ENCODE data around the gene CD82.

The CD82 gene

GRCh38 chr11:44575962-44576361 is 10.5 kb downstream of the CD82 start:
- DNase-seq (ENCODE audit: low read depth in 3 of 3), result no peak

GRCh38 chr11:44576656-44577055 is 11.2 kb downstream of the CD82 start:
- no peak for DNase-seq (ENCODE audit: low read depth in 3 of 3)

- DNase-seq (ENCODE audit: low read depth in 3 of 3), result no peak
Observed at GRCh38 chr11:44577231-44577830, 11.9 kb downstream of the CD82 start.

DNA sequence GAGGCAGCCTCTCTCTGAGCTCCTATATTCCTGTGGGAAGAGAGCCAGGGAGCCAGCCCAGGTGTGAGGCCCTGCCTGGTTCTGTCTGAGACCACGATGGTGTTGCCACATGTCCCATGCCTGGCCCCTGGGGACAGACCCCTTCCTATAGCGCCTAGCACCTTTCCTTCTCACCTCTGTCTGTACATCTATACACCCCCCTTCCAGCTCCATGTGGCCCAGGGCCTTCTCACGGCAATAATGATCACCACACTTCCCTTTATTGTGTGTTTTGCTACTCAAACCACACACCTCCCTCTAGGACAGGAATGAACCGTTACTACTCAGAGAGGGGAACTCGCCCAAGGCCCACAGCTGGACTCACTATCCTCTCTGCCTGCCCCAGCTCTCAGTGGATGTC is 12.8 kb downstream of the CD82 start:
- no peak for DNase-seq (ENCODE audit: low read depth in 3 of 3)

GRCh38 chr11:44579302-44579761 is 13.9 kb downstream of the CD82 start:
- no peak for DNase-seq (ENCODE audit: low read depth in 3 of 3)

DNA sequence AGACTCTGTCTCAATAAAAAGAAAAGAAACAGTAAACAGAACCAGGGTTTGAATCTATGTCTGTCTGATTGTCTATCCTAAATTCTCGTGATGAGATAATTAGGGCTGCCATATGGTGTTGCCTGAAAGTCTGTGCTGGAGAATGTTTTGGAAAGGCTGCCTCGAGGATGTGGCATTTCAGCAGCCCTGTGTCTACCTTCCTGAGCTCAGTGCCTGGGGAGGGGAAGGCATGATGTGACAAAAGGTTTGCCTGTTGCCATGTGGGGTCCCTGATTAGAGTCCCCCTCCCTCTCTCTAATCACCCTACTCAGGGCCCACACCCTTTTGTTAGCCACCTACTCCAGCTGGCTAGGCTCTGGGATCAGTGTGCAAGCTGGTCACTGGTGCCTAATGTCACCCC is 15.2 kb downstream of the CD82 start:
- no peak for DNase-seq (ENCODE audit: low read depth in 3 of 3)

DNA sequence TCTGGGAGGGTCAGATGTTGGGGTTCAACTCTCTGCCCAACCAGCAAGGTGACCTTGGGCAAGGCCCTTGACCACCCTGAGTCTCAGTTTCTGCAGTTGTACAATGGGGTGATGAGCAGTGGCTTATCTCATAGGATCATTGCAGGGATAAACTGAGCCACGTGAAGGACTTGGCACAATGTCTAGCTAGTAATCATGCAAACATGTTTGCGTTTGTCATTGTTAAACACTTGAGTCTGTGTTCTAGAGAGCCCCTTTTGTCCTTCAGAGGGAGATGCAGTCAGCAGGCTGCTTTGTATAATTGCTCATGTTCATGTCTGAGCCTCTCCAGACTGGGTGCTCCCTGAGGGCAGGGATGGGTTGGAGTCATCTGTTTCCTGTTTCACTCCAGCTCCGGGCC is 15.8 kb downstream of the CD82 start:
- no peak for DNase-seq (ENCODE audit: low read depth in 3 of 3)

DNA sequence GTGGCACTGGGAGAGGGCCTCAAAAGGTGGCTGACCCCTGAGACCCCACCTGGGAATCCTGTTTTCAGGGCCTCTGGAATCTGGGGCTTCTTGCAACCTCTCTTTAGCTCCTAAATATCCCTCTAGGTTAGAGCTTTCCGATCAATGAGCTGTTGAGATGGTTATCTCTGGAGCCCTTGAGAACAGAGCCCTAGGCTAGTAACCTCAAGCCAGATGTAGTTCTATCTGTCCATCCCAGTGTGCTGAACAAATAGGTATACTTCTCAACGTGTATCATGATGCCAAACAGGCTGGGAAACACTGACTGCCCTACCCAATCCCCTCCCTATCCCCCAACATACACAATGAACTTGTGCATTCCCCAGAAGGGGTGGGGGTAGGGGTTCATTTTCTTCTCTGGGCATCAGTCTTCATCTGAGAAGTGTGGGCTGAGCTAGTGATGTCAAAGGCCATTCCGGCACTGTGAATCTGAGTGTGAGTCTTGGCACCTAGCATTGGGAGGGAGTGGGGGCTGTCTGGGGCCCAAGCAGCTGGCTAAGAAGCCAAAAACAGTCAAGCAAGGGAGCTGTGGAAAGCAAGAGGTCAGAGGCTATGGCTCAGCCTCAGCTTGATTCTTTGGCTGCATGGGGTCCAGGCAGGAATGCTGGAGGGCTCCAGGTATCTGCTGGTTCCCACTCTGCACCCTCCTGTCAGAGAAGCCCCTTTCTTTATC is 17.3 kb downstream of the CD82 start:
- DNase-seq (ENCODE audit: low read depth in 3 of 3), result no peak

DNA sequence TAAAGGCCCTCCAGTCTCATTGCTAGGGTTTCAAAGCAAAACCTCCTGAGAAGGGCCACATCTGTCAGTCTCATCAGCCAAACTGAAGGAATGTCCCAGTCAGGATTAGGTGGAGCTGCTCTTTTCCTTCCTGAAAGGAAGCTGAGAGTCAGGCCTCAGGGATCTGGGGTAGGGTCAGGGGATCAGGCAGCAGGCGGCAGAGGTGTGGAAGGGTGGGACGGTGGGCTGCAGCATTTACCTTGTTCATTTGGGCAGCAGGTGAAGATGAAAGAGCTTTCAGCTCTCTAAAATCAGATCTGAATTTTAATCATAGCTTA is 17.8 kb downstream of the CD82 start:
- DNase-seq (ENCODE audit: low read depth in 3 of 3), result no peak

DNA sequence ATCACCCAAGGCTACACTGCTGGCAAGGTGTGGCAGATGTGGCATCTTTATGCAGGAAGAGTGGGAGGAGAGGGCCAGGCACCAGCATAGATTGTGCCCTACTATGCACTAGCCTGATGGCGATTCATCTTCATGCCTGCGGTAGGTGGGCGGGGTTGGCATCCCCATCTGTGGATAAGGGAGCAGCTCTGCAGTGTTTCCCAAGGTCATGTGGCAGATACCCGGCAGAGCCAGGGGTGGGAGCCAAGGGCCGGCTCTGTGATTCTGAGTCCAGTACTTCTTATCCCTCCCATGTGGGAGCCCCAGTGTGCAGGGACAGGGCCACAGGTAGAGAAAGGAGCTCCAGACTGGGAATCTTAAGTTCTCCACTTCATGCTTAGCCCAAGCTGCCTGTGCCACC is 20.0 kb downstream of the CD82 start:
- DNase-seq (ENCODE audit: low read depth in 3 of 3), result no peak

DNA sequence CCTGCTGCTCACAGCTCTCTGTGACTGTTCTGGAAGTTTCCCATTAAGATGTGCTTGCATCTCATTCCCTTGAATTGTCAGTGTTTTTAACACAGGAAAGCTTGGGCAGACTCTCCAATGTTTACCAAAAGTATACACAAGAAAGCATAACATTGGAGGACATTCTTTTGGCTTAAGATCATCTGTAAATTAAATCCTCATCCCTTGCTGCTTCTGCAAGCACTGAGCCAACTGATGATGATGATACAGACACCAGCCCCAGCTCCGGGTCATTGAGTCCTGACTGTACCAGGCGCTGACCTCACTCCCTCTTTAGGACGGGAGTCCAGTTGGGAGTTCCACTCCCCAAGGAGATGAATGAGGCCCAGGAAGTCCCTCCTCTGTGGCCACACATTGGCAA is 23.8 kb downstream of the CD82 start:
- DNase-seq (ENCODE audit: low read depth in 3 of 3), result no peak

DNA sequence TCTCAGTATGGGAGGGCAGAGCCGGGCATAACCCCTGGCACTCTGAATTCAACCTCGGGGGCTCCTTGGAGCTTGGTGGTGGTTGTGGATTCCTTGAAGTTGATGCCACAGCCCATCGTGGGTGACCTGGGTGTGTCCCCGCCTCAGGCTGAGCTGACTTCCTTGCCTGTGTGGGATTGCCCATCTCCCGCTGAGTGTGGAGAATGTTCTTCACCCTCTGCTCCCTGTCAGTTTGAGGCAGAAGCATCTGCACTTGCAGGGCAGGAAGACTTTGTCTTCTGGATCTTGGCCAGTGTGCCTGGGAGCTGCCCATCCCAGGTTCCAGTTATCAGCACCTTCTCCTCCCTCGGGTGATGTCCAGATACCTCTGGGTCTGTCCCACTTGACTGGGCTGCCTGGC is 25.3 kb downstream of the CD82 start:
- DNase-seq (ENCODE audit: low read depth in 3 of 3), result no peak

DNA sequence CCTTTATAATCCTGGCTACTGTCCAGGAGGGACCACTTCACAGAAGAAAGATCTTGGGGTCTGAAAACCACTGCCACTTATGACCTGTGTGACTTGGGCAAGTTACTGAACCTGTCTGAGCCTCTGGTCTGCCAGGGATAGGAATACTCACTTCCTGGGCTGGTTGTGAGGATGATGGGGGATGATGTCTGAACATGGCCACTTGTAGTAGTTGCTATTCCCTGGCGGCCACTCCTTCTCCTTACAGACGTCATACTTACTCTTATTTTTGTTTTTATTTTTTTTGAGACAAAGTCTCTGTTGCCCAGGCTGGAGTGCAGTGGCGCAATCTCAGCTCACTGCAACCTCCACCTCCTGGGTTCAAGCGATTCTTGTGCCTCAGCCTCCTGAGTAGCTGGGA is 26.1 kb downstream of the CD82 start:
- no peak for DNase-seq (ENCODE audit: low read depth in 3 of 3)

GRCh38 chr11:44592125-44592940 is 26.9 kb downstream of the CD82 start:
- no peak for DNase-seq (ENCODE audit: low read depth in 3 of 3)

GRCh38 chr11:44593251-44593650 is 27.8 kb downstream of the CD82 start:
- no peak for DNase-seq (ENCODE audit: low read depth in 3 of 3)

DNA sequence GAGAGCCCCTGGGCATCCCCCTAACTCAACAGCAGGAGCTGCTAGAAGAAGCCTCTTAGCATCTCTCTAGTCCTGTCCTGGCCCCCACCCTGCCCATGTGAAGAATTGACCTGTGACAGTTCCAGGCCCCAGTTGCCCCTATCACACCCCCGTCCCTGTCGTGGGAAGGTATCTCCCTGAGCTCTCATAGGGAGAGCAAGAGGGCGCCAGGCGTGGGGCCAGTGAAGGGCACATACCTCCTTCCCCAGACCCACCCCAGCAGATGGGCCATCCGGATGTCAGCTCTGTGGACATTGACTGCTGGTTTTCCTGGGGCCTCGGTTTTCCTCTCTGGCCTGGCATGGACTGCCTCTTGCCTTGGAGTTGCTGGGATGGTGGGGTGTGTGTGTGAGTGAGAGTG is 29.5 kb downstream of the CD82 start:
- DNase-seq (ENCODE audit: low read depth in 3 of 3), result no peak

DNA sequence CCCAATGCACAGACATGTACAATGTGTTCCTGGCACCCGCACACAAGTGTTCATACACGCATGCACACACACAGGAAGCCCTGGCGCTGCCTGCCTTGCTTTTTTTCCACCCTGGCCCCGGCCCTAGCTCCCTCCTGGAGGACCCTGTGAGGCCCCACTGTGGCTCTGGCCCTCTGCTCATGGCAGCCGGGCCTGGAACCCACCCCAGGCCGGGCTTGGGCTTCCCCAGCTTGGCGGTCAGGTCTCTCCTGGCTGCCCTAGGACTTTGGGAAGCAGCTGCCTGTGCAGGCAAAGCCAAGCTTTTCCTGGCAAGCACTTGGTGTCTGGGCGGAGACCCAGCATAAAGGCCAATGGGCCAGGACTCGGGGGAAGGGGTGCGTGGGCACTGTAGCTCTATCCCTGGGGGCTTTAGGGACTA is 30.5 kb downstream of the CD82 start:
- no peak for DNase-seq (ENCODE audit: low read depth in 3 of 3)

GRCh38 chr11:44596525-44597276 is 31.2 kb downstream of the CD82 start:
- DNase-seq (ENCODE audit: low read depth in 3 of 3), result peak in 2 of 3 donors; percentile 33 to 47

DNA sequence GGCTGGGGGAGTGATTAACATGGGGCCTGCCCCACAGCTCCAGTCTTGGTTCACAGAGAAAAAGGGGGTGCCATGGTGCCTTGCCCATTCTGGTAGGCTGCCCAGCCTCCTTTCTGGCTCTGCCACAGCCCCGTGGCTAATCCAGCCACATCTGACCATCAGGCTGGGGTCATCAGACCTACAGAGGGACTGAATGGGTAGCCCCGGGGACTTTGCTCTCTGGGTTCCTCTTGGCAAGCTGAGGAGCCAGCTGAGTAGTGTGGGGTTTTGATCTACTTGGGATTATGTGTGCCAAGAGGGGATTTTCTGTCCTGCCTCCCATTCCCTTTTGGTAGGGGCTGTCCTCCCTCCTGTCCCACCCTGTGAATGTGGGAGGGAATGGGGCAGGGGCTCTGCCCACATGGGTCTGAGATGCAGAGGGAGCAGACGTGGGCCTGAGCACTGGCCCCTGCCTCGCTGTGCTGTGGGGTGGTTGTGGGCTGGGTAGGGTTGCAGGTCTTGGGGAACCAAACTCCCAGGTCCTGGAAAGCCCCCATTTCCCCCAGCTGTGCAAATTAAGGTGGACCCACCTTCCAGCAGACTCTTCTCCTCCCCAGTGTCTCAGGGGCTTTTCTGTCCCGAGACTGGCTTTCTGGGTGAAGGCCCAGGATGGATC is 32.0 kb downstream of the CD82 start:
- DNase-seq (ENCODE audit: low read depth in 3 of 3), result no peak

- no peak for DNase-seq (ENCODE audit: low read depth in 3 of 3)
Observed at GRCh38 chr11:44598831-44599230, 33.4 kb downstream of the CD82 start.

- no peak for DNase-seq (ENCODE audit: low read depth in 3 of 3)
Observed at GRCh38 chr11:44600261-44600660, 34.8 kb downstream of the CD82 start.
